ENCODE results near the gene RAB30. TPM values are rescaled to one million over a fixed set of nuclear protein-coding genes. Genes with fewer than 3 reads are reported as not detected.

The RAB30 gene
- total RNA-seq, 4 donors from 2014 or later, result 29.8 to 57.1 (median 33.9) TPM

DNA sequence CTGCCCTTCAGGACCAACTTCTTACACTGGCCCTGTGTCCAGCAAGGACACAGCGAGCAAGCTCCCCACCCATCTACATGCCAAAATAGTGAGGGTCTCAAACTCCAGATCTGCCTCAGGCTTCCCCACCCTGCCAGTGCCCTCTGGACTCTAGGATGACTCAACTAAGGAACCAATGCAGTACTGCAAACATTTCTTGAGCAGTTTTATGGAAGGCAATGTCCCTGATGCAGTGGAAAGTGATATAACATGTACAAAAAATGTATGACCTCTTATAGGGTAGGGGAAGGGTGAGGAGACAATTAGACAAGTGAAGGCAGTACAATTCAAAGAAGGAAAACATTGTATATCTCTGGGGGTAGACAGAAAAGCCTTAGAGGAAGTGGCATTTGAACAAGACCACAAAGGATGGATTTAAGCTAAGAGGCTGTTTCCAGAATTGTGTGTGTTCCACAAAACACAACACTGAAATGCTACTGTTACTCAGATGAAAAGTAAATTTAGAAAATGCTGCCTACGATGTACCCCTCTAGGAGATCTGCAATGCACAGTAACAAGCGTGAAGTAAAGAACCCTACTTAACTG is 47.3 kb downstream of the RAB30 start:
- in situ Hi-C loops (cut with MboI; ENCODE audit: low sequenced_read_pairs in 4 of 4) (no loop called here), intact Hi-C loops (cut with DNase I; ENCODE audit: low total_unique reads) (no loop called here)
- Histone ChIP-seq H3K27ac (peak overlapping the region; percentile 6 to 89 (median 58)), H3K36me3 (no peaks in the 10 kb centered on the region), H3K4me1 (peaks cover 88 to 90% of the 10 kb centered on the region in 2 donors), H3K4me3 (no peak overlapping the region), H3K9me3 (no peaks in the 10 kb centered on the region), H3K27me3 (no peaks in the 10 kb centered on the region)
- DNase-seq (no peak), ATAC-seq (no peak)
- TF ChIP-seq POLR2A (IDR thresholded peaks at IDR 0.05) (no peak), CTCF (IDR thresholded peaks at IDR 0.05 in 4 of 5, conservative IDR thresholded peaks at IDR 0.05 in 1 of 5) (no peak)

- intact Hi-C loops (cut with DNase I; ENCODE audit: low total_unique reads), result no loop called here
- H3K4me1 ChIP-seq, result peaks cover 88 to 96% of the 10 kb centered on the region in 2 donors
- no peak overlapping the region for H3K4me3 ChIP-seq
- no peak for ATAC-seq
- DNase-seq, result no peak
- no peaks in the 10 kb centered on the region for H3K36me3 ChIP-seq
- in situ Hi-C loops (cut with MboI; ENCODE audit: low sequenced_read_pairs in 4 of 4), result no loop called here
- TF ChIP-seq POLR2A (IDR thresholded peaks at IDR 0.05) (no peak), CTCF (IDR thresholded peaks at IDR 0.05 in 4 of 5, conservative IDR thresholded peaks at IDR 0.05 in 1 of 5) (no peak)
- no peaks in the 10 kb centered on the region for H3K27me3 ChIP-seq
- no peaks in the 10 kb centered on the region for H3K9me3 ChIP-seq
- peak overlapping the region; percentile 6 to 89 (median 58) for H3K27ac ChIP-seq
These were observed 48.3 kb downstream of the RAB30 start for GRCh38 chr11:83023410-83023809.

GRCh38 chr11:83021780-83022125 is 49.9 kb downstream of the RAB30 start:
- no peak for ATAC-seq
- Histone ChIP-seq H3K9me3 (no peaks in the 10 kb centered on the region), H3K27ac (peak overlapping the region; percentile 63 to 89 (median 74)), H3K36me3 (no peaks in the 10 kb centered on the region), H3K4me1 (peaks cover 79 to 84% of the 10 kb centered on the region in 2 donors), H3K4me3 (no peak overlapping the region), H3K27me3 (no peaks in the 10 kb centered on the region)
- in situ Hi-C loops (cut with MboI; ENCODE audit: low sequenced_read_pairs in 4 of 4) (no loop called here), intact Hi-C loops (cut with DNase I; ENCODE audit: low total_unique reads) (no loop called here)
- TF ChIP-seq POLR2A (IDR thresholded peaks at IDR 0.05) (no peak), CTCF (IDR thresholded peaks at IDR 0.05 in 4 of 5, conservative IDR thresholded peaks at IDR 0.05 in 1 of 5) (no peak)
- no peak for DNase-seq

DNA sequence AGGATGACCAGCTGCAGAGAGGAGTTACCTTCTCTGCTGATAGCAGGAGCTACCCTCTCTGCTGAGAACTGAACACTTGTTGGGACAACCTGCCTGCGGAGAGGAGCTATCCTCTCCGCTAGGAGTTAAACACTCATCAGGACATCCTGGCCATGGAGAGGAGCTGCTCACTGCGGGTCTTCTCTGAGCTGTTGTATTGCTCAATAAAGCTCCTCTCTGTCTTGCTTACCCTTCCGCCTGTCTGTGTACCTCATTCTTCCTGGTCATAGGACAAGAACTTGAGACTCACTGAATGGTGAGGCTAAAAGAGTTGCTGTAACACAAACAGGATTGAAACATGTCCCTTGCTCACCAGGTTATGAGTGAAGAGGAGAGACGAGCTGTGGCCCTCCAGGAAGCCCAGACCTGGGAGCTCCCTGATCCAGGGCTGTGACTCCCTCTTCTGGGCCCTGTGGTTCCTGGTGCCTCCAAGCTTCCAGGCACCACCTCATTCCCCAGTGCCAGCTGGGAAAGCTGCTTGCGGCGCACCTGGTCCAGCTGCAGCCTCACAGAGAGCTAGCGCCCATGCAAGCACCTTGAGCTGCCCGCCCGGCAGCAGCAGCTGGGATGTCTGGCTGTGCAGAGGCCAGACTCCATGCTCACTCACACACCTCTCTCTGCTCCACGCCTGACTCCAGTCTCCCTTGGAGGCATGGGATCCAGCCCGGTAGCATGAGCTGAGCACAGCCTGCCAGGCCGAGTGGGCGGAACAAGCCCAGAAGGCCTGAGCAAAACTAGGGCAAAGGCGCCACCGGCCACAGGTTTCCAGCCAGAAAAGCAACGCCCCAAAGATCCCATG is 50.5 kb downstream of the RAB30 start:
- H3K27ac ChIP-seq, result peak overlapping the region; percentile 63 to 89 (median 74)
- H3K27me3 ChIP-seq, result no peaks in the 10 kb centered on the region
- no peak for DNase-seq
- no peaks in the 10 kb centered on the region for H3K9me3 ChIP-seq
- ATAC-seq, result no peak
- intact Hi-C loops (cut with DNase I; ENCODE audit: low total_unique reads) (no loop called here), in situ Hi-C loops (cut with MboI; ENCODE audit: low sequenced_read_pairs in 4 of 4) (no loop called here)
- no peak overlapping the region for H3K4me3 ChIP-seq
- peaks cover 73 to 79% of the 10 kb centered on the region in 2 donors for H3K4me1 ChIP-seq
- H3K36me3 ChIP-seq, result no peaks in the 10 kb centered on the region
- TF ChIP-seq CTCF (IDR thresholded peaks at IDR 0.05 in 4 of 5, conservative IDR thresholded peaks at IDR 0.05 in 1 of 5) (no peak), POLR2A (IDR thresholded peaks at IDR 0.05) (no peak)

Measured in gastrocnemius medialis (tissue), 4 donors.